Transverse colon (tissue), 4 donors: Measurements from ENCODE around the gene TMEM144. TPM values are rescaled to one million over a fixed set of nuclear protein-coding genes. Genes with fewer than 3 reads are reported as not detected.

Source experiments
- DNase-seq: peaks from one replicate; pipeline ENCODE4 v3.0.0-alpha.2; 2019
- H3K27ac ChIP-seq, 4 donors: fragments of 200-600 bp; sonication (generic); 2 replicates each; pipeline ENCODE4 v1.5.1; 2016 to 2018; ENCODE audit warnings: inconsistent platforms in 4 of 4
- H3K27me3 ChIP-seq: fragments of 200-600 bp; sonication (generic); 2 replicates; pipeline ENCODE4 v1.5.1; 2017; ENCODE audit warnings: inconsistent platforms
- H3K36me3 ChIP-seq, 4 donors: fragments of 200-600 bp; sonication (generic); 2 replicates each; pipeline ENCODE4 v1.5.1; 2017 to 2019; ENCODE audit warnings: inconsistent platforms in 4 of 4
- H3K4me1 ChIP-seq, 4 donors: fragments of 200-600 bp; sonication (generic); 2 replicates each; pipeline ENCODE4 v1.5.1; 2017 to 2020; ENCODE audit warnings: inconsistent platforms in 4 of 4
- H3K4me3 ChIP-seq, 4 donors: fragments of 200-600 bp; sonication (generic); 1 replicate in 1 of 4; 2 replicates in 3 of 4; pipeline versions ENCODE4 v1.5.1 to v1.6.1; 2017 to 2019; ENCODE audit warnings: inconsistent platforms in 4 of 4
- H3K9me3 ChIP-seq, 2 donors: fragments of 200-600 bp; sonication (generic); 2 replicates each; pipeline ENCODE4 v1.5.1; 2017 to 2019; ENCODE audit warnings: inconsistent platforms in 2 of 2
- EP300 ChIP-seq: sonication (generic); formaldehyde crosslinking; IDR thresholded peaks from one replicate; pipeline ENCODE4 v1.6.1; 2017; ENCODE audit warnings: antibody characterized with exemption, low read depth
- POLR2A ChIP-seq: fragments of 450-650 bp; IDR thresholded peaks from one replicate; pipeline ENCODE4 v1.6.1; 2016; ENCODE audit warnings: antibody characterized with exemption, mild to moderate bottlenecking, moderate library complexity
- POLR2AphosphoS5 ChIP-seq, 3 donors: sonication (generic); formaldehyde crosslinking; IDR thresholded peaks; one replicate each; pipeline ENCODE4 v1.6.1; 2016; ENCODE audit warnings: antibody characterized with exemption in 3 of 3
- WGBS, 2 donors: methylation state at CpG; one replicate each; pipeline ENCODE4 v1.1.5; 2018; ENCODE audit warnings: low coverage in 1 of 2; 5-methylcytosine and 5-hydroxymethylcytosine counted together
- in situ Hi-C, 4 donors: fragments of 200-750 bp; cut with MboI; loops; one replicate each; pipeline versions ENCODE4 v1.15.0 to v1.15.1; 2017; ENCODE audit warnings: low sequenced_read_pairs in 3 of 4, low pct_ligation_motif_present in 1 of 4, low pct_unique_long_range_greater_than_20kb in 1 of 4
- intact Hi-C: fragments of 100-400 bp; cut with DNase I; formaldehyde crosslinking; loops from one replicate; pipeline ENCODE4 v1.15.1; 2023; ENCODE audit warnings: low total_unique reads
- total RNA-seq, 4 donors: library from RNA; depleted of rRNA; stranded (reverse); fragments of >200 nt; gene quantifications; one replicate each; pipeline ENCODE4 v1.1.0, GENCODE V29; 2016
- TF ChIP-seq, protein P1 (sequence below), 5 experiments: fragments of 200-600 bp in 3 of 5; fragments of 450-650 bp in 2 of 5; sonication (generic) in 3 of 5; IDR thresholded peaks; 1 replicate in 2 of 5; 2 replicates in 3 of 5; pipeline ENCODE4 v1.5.1; 2016 to 2017; ENCODE audit warnings: antibody characterized with exemption in 5 of 5, inconsistent platforms in 3 of 5, mild to moderate bottlenecking in 2 of 5, moderate library complexity in 1 of 5

Gene TMEM144
- total RNA-seq, 4 donors from 2014 or later = 2.2 to 26.9 (median 21.2) TPM

DNA sequence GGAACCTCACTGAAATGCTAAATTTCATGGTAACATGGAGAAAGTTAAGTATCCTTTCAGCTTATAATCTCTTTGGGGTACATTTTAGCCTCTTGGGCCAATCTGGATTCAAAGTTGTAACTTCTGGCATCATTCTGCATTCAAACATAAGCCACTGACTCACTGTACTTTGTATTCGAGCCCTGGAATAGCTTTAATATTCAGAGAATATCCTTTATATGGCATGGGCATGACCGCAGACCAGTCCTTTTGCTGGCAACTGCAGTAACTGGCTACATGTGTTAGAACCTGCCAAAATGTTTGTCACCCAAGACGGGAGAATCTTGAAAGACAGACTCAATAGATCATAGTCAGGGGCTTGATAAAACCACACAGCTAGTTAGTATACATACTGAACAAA is 40.8 kb upstream of the TMEM144 start:
- in situ Hi-C loops (loop anchor here (5.0 to 25.0 kb wide), 4 partner anchors 155 to 182 kb away; no protein-coding TSS in a partner anchor), intact Hi-C loops (no loop called here)
- H3K27me3 ChIP-seq = no peaks in the 10 kb centered on the region
- TF ChIP-seq POLR2A = no peak
- no peak for TF ChIP-seq POLR2AphosphoS5 (IDR thresholded peaks at IDR 0.05)
- TF ChIP-seq, protein P1, sequence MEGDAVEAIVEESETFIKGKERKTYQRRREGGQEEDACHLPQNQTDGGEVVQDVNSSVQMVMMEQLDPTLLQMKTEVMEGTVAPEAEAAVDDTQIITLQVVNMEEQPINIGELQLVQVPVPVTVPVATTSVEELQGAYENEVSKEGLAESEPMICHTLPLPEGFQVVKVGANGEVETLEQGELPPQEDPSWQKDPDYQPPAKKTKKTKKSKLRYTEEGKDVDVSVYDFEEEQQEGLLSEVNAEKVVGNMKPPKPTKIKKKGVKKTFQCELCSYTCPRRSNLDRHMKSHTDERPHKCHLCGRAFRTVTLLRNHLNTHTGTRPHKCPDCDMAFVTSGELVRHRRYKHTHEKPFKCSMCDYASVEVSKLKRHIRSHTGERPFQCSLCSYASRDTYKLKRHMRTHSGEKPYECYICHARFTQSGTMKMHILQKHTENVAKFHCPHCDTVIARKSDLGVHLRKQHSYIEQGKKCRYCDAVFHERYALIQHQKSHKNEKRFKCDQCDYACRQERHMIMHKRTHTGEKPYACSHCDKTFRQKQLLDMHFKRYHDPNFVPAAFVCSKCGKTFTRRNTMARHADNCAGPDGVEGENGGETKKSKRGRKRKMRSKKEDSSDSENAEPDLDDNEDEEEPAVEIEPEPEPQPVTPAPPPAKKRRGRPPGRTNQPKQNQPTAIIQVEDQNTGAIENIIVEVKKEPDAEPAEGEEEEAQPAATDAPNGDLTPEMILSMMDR (IDR thresholded peaks at IDR 0.05) = no peak
- TF ChIP-seq EP300 = no peak
- H3K4me3 ChIP-seq = peak overlapping the region in 3 of 4 donors; percentile 25 to 37 (median 33)
- WGBS, 2 donors = 45 to 51% methylated on average over 2 to 3 of the region's 3 CpGs
- H3K36me3 ChIP-seq = no peaks in the 10 kb centered on the region
- DNase-seq = no peak
- H3K4me1 ChIP-seq = peaks cover 0 to 39% (median 16%) of the 10 kb centered on the region in 4 donors
- peak overlapping the region; percentile 70 to 82 (median 78) for H3K27ac ChIP-seq
- no peaks in the 10 kb centered on the region for H3K9me3 ChIP-seq

DNA sequence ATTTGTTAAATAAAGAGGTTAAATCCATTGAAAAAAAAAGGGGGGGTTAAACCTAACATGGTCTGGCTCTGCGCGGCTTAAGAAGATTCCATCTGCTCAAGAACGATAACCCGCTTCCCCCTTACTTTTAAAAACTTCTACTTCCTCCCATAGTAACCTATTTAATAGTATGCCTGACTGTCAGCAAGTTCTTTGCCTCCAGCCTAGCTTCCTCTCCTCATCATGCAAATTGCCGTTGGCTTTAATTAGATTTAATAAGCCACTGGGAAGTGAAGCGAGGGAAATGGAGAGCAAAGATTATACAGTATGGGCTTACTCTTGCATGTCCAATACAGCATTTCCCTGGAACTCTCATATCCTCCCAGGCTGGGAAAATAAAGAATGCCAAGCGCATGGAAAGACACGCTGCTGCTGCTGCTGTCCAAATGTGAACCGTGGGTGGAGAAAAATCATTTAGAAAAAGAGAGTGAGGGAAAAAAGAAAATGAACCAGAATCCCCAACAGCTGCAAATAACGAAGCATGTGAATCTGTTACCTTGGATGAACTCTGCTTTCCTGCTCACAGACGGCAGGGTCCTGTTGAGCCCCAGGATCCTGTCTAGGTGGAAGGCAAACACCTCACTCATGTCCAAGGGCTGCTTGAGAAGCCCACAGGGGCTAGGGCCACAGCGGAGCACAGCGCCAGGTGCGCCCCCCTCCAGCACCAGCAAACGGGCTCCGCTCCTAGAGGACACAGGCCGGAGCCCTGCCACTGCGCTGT is 40.2 kb upstream of the TMEM144 start:
- H3K27ac ChIP-seq = peak overlapping the region; percentile 70 to 82 (median 78)
- no peaks in the 10 kb centered on the region for H3K36me3 ChIP-seq
- H3K9me3 ChIP-seq = no peaks in the 10 kb centered on the region
- in situ Hi-C loops (loop anchor here (5.0 to 25.0 kb wide), 4 partner anchors 155 to 183 kb away; no protein-coding TSS in a partner anchor), intact Hi-C loops (no loop called here)
- peak overlapping the region in 3 of 4 donors; percentile 25 to 37 (median 33) for H3K4me3 ChIP-seq
- H3K4me1 ChIP-seq = peaks cover 0 to 39% (median 16%) of the 10 kb centered on the region in 4 donors
- TF ChIP-seq POLR2AphosphoS5 (IDR thresholded peaks at IDR 0.05) (no peak), POLR2A (no peak), EP300 (no peak)
- TF ChIP-seq, protein P1 (IDR thresholded peaks at IDR 0.05) = no peak
- WGBS, 2 donors = 50 to 59% methylated on average over 11 to 18 of the region's 18 CpGs
- H3K27me3 ChIP-seq = no peaks in the 10 kb centered on the region
- no peak for DNase-seq

DNA sequence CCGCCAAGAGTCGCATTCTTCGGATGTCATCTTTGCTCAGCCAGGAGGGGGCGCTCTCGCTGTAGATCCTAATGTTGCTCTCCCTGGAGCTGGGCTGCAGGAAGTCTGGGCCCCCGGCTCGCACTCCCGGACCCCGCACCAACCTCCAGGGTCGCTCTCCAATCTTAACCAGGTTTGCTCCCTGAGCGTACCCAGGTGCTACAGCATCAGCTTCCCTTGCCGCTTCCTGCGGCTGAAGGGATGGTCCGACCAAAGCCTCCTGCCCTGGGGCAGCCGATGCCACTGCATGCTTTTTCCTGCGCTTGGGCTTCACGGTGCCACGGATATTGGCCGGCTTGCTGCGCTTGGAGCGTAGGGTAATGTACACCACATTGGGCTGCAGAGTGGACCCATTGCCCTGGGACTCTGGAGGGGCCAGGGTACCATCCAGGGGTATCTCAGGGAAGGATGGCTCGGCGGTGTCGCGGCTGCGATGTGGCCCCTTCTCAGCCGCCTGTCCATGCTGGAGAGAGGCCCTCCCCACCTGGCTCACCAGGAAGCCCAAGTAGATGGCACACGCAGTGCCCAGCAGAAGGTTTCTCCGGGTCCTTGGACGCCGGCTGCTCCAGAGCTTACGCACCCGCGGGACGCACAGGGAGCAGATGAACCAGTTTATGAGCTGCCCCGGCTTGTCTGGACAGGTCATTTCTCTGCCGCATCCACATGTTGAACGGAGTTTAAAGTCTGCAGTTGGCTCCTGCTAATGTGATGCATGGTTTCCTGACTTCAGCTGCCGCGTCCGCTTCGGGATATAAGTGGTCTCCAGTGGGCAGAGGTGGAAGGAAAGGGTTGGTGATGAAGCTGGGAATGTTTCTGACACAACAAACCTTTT is 39.4 kb upstream of the TMEM144 start:
- intact Hi-C loops (no loop called here), in situ Hi-C loops (loop anchor here in 1 of 4 donors (25.0 kb wide), 1 partner anchor 184 kb away; no protein-coding TSS in a partner anchor)
- Histone ChIP-seq H3K9me3 (no peaks in the 10 kb centered on the region), H3K4me3 (peak overlapping the region; percentile 5 to 37 (median 29)), H3K27ac (peak overlapping the region; percentile 70 to 82 (median 78)), H3K27me3 (no peaks in the 10 kb centered on the region), H3K36me3 (no peaks in the 10 kb centered on the region), H3K4me1 (peaks cover 0 to 32% (median 16%) of the 10 kb centered on the region in 4 donors)
- TF ChIP-seq, protein P1 (IDR thresholded peaks at IDR 0.05) = peak; percentile 32 to 45 (median 39)
- TF ChIP-seq EP300 (no peak), POLR2A (no peak)
- DNase-seq = peak; percentile 45
- 11 to 74% methylated on average over 5 to 28 of the region's 42 CpGs for WGBS, 2 donors
